PC-3 (cell line): Measurements from ENCODE around the gene ZNF335. TPM values are rescaled to one million over a fixed set of nuclear protein-coding genes. Genes with fewer than 3 reads are reported as not detected.

ENCODE experiments used
- ATAC-seq: fragments of 200-7000 bp; cut with Tn5 transposase; 2 replicates; pipeline ENCODE4 v1.9.1; 2020; ENCODE audit warnings: mild to moderate bottlenecking, moderate library complexity
- BruUV-seq: library from RNA; stranded (reverse); fragments of 400-500 nt; replicated peaks from 2 replicates; lab custom pipeline; 2021; lab: Mats Ljungman, UMichigan
- CTCF ChIA-PET: fragments of 300-600 bp; sonication (Branson Sonifier 250); formaldehyde crosslinking; loops from one replicate; lab custom pipeline; 2022; ENCODE audit warnings: antibody characterized with exemption; lab: Charles Lee
- POLR2A ChIA-PET: fragments of 300-600 bp; sonication (Branson Sonifier 250); formaldehyde crosslinking; loops from one replicate; lab custom pipeline; 2022; ENCODE audit warnings: antibody characterized with exemption; ENCODE audit not compliant: unreplicated experiment; lab: Charles Lee
- DNase-seq: peaks from one replicate; pipeline ENCODE4 v3.0.0-alpha.2; 2015
- H2AFZ ChIP-seq: fragments of 300-600 bp; sonication (generic); 2 replicates; pipeline ENCODE4 v1.6.0; 2016; ENCODE audit warnings: antibody characterized with exemption, low read length
- H3F3A ChIP-seq: fragments of 300-600 bp; sonication (generic); one replicate; pipeline ENCODE4 v1.6.0; 2017; ENCODE audit warnings: antibody characterized with exemption, low read length, control low read depth, mild to moderate bottlenecking; ENCODE audit not compliant: unreplicated experiment
- H3K27ac ChIP-seq: fragments of 300-600 bp; sonication (generic); 2 replicates; pipeline ENCODE4 v1.5.1; 2016; ENCODE audit warnings: mild to moderate bottlenecking, low read length
- H3K27me3 ChIP-seq: fragments of 300-600 bp; sonication (generic); 2 replicates; pipeline ENCODE4 v1.6.1; 2016; ENCODE audit warnings: low read length, mixed read lengths
- H3K36me3 ChIP-seq: fragments of 300-600 bp; sonication (generic); 2 replicates; pipeline ENCODE4 v1.6.1; 2016; ENCODE audit warnings: low read depth, mixed run types, low read length, mixed read lengths
- H3K4me1 ChIP-seq: fragments of 300-600 bp; sonication (generic); 2 replicates; pipeline ENCODE4 v1.5.1; 2016; ENCODE audit warnings: low read length; ENCODE audit not compliant: insufficient read depth
- H3K4me2 ChIP-seq: fragments of 300-600 bp; sonication (generic); 2 replicates; pipeline ENCODE4 v1.6.0; 2016; ENCODE audit warnings: low read length
- H3K4me3 ChIP-seq: fragments of 300-600 bp; sonication (generic); 2 replicates; pipeline ENCODE4 v1.5.1; 2016; ENCODE audit warnings: mild to moderate bottlenecking, low read length, mixed read lengths
- H3K79me2 ChIP-seq: fragments of 300-600 bp; sonication (generic); 2 replicates; pipeline ENCODE4 v1.6.1; 2017; ENCODE audit warnings: low read length, mixed read lengths
- H3K9ac ChIP-seq: fragments of 300-600 bp; sonication (generic); 2 replicates; pipeline ENCODE4 v1.6.0; 2016; ENCODE audit warnings: mild to moderate bottlenecking, low read length
- H3K9me2 ChIP-seq: fragments of 300-600 bp; sonication (generic); replicated peaks from 2 replicates; pipeline ENCODE4 v1.6.1; 2016; ENCODE audit warnings: mixed run types, low read length, mixed read lengths
- H3K9me3 ChIP-seq: fragments of 300-600 bp; sonication (generic); 2 replicates; pipeline ENCODE4 v1.6.1; 2016; ENCODE audit warnings: low read length, mixed read lengths
- H4K20me1 ChIP-seq: fragments of 300-600 bp; sonication (generic); 2 replicates; pipeline ENCODE4 v1.6.1; 2016; ENCODE audit warnings: low read length, mixed read lengths
- EZH2 ChIP-seq: fragments of 300-600 bp; sonication (generic); IDR thresholded peaks from one replicate; pipeline ENCODE4 v1.6.1; 2017; ENCODE audit warnings: antibody characterized with exemption, mild to moderate bottlenecking, low read length; ENCODE audit not compliant: unreplicated experiment
- EZH2phosphoT487 ChIP-seq: fragments of 300-600 bp; sonication (generic); IDR thresholded peaks from 2 replicates; pipeline ENCODE4 v1.6.1; 2018; ENCODE audit warnings: mild to moderate bottlenecking, antibody characterized with exemption, low read length, borderline replicate concordance
- intact Hi-C: fragments of 100-400 bp; cut with micrococcal nuclease; formaldehyde crosslinking; loops from 2 replicates; pipeline ENCODE4 v1.9.0; 2023
- total RNA-seq: library from RNA; depleted of rRNA; stranded (reverse); fragments of >200 nt; gene quantifications from 2 replicates; pipeline ENCODE4 v1.2.3, GENCODE V29; 2014
- TF ChIP-seq, protein P1 (sequence below): fragments of 300-600 bp; sonication (generic); conservative IDR thresholded peaks from 2 replicates; pipeline ENCODE4 v1.5.1; 2017; ENCODE audit warnings: antibody characterized with exemption, low read depth, mild to moderate bottlenecking, low read length

Gene ZNF335
- total RNA-seq, 1 experiment from 2014 or later = 36.9 TPM

DNA sequence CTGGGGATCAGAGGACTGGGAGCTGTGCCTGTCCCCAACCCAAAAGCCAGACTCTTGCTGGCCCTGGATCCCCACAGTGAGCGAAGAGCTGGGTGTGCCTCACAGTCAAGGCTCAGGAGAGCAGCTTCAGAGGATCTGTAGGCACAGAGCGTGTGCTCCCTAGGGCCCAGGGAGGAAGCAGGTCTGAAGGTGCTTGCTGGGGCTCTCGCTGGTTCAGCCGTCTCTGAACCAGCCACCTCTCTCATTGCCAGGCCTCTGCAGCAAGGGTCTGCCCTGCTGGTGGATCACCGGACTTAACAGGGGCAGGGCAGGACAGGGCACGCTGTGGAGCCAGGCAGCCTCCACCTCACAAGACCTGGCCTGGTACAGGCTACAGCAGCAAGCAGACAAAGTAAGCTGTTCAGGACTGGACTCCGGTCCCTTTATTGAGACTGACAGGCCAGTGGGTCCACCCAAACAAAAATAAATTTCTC, 23.7 kb downstream of the ZNF335 start:
- Histone ChIP-seq H4K20me1 (no peaks in the 10 kb centered on the region), H3K4me3 (no peak overlapping the region), H3K4me1 (no peaks in the 10 kb centered on the region), H2AFZ (no peak overlapping the region), H3K27ac (no peak overlapping the region), H3F3A (no peaks in the 10 kb centered on the region), H3K79me2 (no peaks in the 10 kb centered on the region), H3K27me3 (no peaks in the 10 kb centered on the region), H3K9me3 (no peaks in the 10 kb centered on the region), H3K9ac (no peak overlapping the region), H3K4me2 (no peak overlapping the region), H3K9me2 (no peaks in the 10 kb centered on the region), H3K36me3 (peaks cover 56% of the 10 kb centered on the region)
- POLR2A ChIA-PET = no interaction called here
- TF ChIP-seq EZH2 = no peak
- TF ChIP-seq, protein P1, sequence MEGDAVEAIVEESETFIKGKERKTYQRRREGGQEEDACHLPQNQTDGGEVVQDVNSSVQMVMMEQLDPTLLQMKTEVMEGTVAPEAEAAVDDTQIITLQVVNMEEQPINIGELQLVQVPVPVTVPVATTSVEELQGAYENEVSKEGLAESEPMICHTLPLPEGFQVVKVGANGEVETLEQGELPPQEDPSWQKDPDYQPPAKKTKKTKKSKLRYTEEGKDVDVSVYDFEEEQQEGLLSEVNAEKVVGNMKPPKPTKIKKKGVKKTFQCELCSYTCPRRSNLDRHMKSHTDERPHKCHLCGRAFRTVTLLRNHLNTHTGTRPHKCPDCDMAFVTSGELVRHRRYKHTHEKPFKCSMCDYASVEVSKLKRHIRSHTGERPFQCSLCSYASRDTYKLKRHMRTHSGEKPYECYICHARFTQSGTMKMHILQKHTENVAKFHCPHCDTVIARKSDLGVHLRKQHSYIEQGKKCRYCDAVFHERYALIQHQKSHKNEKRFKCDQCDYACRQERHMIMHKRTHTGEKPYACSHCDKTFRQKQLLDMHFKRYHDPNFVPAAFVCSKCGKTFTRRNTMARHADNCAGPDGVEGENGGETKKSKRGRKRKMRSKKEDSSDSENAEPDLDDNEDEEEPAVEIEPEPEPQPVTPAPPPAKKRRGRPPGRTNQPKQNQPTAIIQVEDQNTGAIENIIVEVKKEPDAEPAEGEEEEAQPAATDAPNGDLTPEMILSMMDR = no peak
- TF ChIP-seq EZH2phosphoT487 = no peak
- CTCF ChIA-PET = interaction anchor here (0.5 kb wide), 1 partner anchor 13 kb away, joined by 4 read pairs; no protein-coding TSS in a partner anchor
- intact Hi-C loops = no loop called here
- DNase-seq (no peak), ATAC-seq (peak; percentile 7; the same call in 1 of the 2 replicates)
- BruUV-seq = no TSS peak

DNA sequence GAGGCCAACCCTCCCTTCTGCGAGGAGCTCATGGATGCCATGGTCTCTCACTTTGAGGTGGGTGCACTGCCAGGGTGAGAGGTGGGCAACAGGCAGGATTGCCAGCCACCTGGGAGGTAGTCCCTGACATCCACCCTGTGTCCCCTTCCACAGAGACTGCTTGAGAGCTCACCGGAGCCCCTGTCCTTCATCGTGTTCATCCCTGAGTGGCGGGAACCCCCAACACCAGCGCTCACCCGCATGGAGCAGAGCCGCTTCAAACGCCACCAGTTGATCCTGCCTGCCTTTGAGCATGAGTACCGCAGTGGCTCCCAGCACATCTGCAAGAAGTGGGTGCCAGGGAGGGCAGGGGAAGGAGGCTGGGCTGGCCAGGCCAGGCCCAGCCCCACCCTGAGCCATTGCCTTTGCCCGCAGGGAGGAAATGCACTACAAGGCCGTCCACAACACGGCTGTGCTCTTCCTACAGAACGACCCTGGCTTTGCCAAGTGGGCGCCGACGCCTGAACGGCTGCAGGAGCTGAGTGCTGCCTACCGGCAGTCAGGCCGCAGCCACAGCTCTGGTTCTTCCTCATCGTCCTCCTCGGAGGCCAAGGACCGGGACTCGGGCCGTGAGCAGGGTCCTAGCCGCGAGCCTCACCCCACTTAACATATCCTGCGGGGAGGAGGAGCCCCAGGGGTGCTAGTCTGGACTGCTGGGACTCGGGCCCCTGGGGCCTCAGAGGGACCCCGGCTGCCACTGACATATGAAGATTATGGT, 24.7 kb downstream of the ZNF335 start:
- DNase-seq = no peak
- Histone ChIP-seq H3K27ac (no peak overlapping the region), H3K27me3 (no peaks in the 10 kb centered on the region), H3K4me1 (no peaks in the 10 kb centered on the region), H3K9ac (no peak overlapping the region), H3K4me2 (no peak overlapping the region), H4K20me1 (no peaks in the 10 kb centered on the region), H3K9me3 (no peaks in the 10 kb centered on the region), H3F3A (no peaks in the 10 kb centered on the region), H3K36me3 (peaks cover 57% of the 10 kb centered on the region), H3K79me2 (no peaks in the 10 kb centered on the region), H3K9me2 (no peaks in the 10 kb centered on the region), H2AFZ (no peak overlapping the region), H3K4me3 (no peak overlapping the region)
- TSS peak; percentile 2 for BruUV-seq
- POLR2A ChIA-PET = no interaction called here
- no peak for ATAC-seq
- TF ChIP-seq EZH2 = no peak
- no peak for TF ChIP-seq EZH2phosphoT487
- TF ChIP-seq, protein P1 = no peak
- CTCF ChIA-PET = no interaction called here
- intact Hi-C loops = no loop called here
